ENCODE data around the gene KDM3A. TPM values are rescaled to one million over a fixed set of nuclear protein-coding genes. Genes with fewer than 3 reads are reported as not detected.

The KDM3A gene
- total and polyA plus RNA-seq, 2 of the 8 experiments (the other 6 are each of a cell fraction or from before 2014, with no cell fraction given): 15.8 to 29.2 TPM

DNA sequence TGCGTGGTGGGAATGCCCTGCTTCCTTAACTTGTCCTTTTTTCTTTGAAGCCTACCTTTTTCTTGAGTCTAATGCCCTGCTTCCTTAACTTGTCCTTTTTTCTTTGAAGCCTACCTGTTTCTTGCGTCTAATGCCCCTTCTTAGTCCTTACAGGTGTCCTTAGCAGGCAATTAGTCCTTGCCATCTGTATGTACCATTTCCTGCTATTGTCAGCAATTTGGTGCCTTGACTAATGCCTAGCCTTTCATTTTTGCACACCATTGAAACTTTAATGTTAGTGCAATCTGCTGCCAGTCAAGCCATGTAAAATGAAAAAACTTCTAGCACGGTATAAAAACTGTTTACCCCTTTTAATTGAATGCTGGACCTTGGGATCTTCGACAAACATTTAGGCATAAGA, 4.3 kb downstream of the KDM3A start:
- H4K8ac ChIP-seq (ENCODE audit: extremely low read depth, insufficient read depth, low read length): no peak overlapping the region
- H3K4me1 ChIP-seq (replicated peaks in 1 of 4; ENCODE audit: control insufficient read depth in 3 of 4, insufficient read depth in 4 of 4, low read length in 3 of 4): peaks cover 0 to 5% (median 0%) of the 10 kb centered on the region in 4 experiments; a peak in 1 of 7 replicates
- no peaks in the 10 kb centered on the region for H3K9me3 ChIP-seq (ENCODE audit: insufficient read depth in 2 of 2, low read depth in 1 of 2, low read length in 1 of 2)
- ChIA-PET POLR2A (ENCODE audit: partially characterized antibody) (no interaction called here), CTCF (ENCODE audit: partially characterized antibody) (no interaction called here)
- H3K4me3 ChIP-seq (ENCODE audit: extremely low read depth in 1 of 4, insufficient read depth in 2 of 4, low read depth in 3 of 4, low read length in 4 of 4): no peak overlapping the region
- H3K9ac ChIP-seq (replicated peaks in 1 of 4; ENCODE audit: extremely low read depth in 1 of 4, low read depth in 3 of 4, low read length in 3 of 4): no peak overlapping the region
- peaks cover 7% of the 10 kb centered on the region; the same call in 1 of the 2 replicates for H3K23me2 ChIP-seq (ENCODE audit: low read depth, low read length)
- H3K79me1 ChIP-seq (ENCODE audit: low read depth, low read length): peaks cover 7% of the 10 kb centered on the region
- H3K14ac ChIP-seq (ENCODE audit: insufficient read length): no peak overlapping the region
- H3K36me3 ChIP-seq (ENCODE audit: control insufficient read depth in 2 of 4, insufficient read depth in 4 of 4, low read length in 3 of 4): peaks cover 0 to 14% (median 4%) of the 10 kb centered on the region in 4 experiments; a peak in 4 of 8 replicates
- no peak overlapping the region for H3K56ac ChIP-seq (replicated peaks; ENCODE audit: insufficient read length, low read depth, low read length)
- no peaks in the 10 kb centered on the region for H3K27me3 ChIP-seq (replicated peaks in 1 of 4; ENCODE audit: control insufficient read depth in 3 of 4, extremely low read depth in 1 of 4, insufficient read depth in 3 of 4, low read length in 3 of 4)
- no peak overlapping the region for H2BK5ac ChIP-seq (ENCODE audit: low read depth, low read length)
- H2AFZ ChIP-seq (ENCODE audit: low read length): no peak overlapping the region
- H4K20me1 ChIP-seq (replicated peaks in 1 of 2; ENCODE audit: control insufficient read depth in 1 of 2, insufficient read depth in 2 of 2, low read length in 2 of 2): peaks cover 5 to 9% of the 10 kb centered on the region in 2 experiments
- no peak overlapping the region for H3K27ac ChIP-seq (ENCODE audit: low read depth, low read length)
- no peak overlapping the region for H4K91ac ChIP-seq (replicated peaks; ENCODE audit: insufficient read length, low read length)
- no peak overlapping the region for H2BK15ac ChIP-seq (ENCODE audit: low read length)
- WGBS, 2 experiments (ENCODE audit: extremely low coverage in 1 of 2, insufficient coverage in 1 of 2, insufficient read length in 1 of 2, insufficient replicate concordance in 2 of 2, low coverage in 1 of 2, low lambda C conversion rate in 2 of 2, missing lambda C conversion rate in 1 of 2): 87% methylated on average over 4 of the region's 4 CpGs; no CpG with 5 or more reads in 1 of the 2 experiments
- H3K4ac ChIP-seq (replicated peaks; ENCODE audit: insufficient read length, low read depth, low read length): no peak overlapping the region
- H3K4me2 ChIP-seq (ENCODE audit: insufficient read depth in 1 of 2, low read depth in 2 of 2, low read length in 2 of 2): no peak overlapping the region
- H2AK5ac ChIP-seq (ENCODE audit: low read depth, low read length): no peak overlapping the region
- TF ChIP-seq NANOG (IDR thresholded peaks at IDR 0.05; ENCODE audit: insufficient read depth, low read depth, low read length, poor library complexity, severe bottlenecking): no peak
- TF ChIP-seq CTBP2 (IDR thresholded peaks at IDR 0.05; ENCODE audit: borderline replicate concordance, insufficient read depth, insufficient read length, low read length): no peak
- TF ChIP-seq MAFK (IDR thresholded peaks at IDR 0.05; ENCODE audit: low read depth, low read length): no peak
- TF ChIP-seq RNF2 (IDR thresholded peaks at IDR 0.05; ENCODE audit: borderline replicate concordance, low read depth, low read length, missing control alignments, poor library complexity, severe bottlenecking): no peak
- TF ChIP-seq GTF2F1 (IDR thresholded peaks at IDR 0.05; ENCODE audit: borderline replicate concordance, low read depth, low read length): no peak
- TF ChIP-seq BRCA1 (IDR thresholded peaks at IDR 0.05; ENCODE audit: low read depth, low read length): no peak
- no peak for TF ChIP-seq YY1 (IDR thresholded peaks at IDR 0.05; ENCODE audit: low read depth, low read length)
- TF ChIP-seq KDM4A (IDR thresholded peaks at IDR 0.05; ENCODE audit: low read depth, low read length, severe bottlenecking): no peak
- no peak overlapping the region for H3K23ac ChIP-seq (ENCODE audit: insufficient read length)
- no peak overlapping the region for H2BK12ac ChIP-seq (ENCODE audit: low read depth, low read length)
- no peak overlapping the region for H4K5ac ChIP-seq (ENCODE audit: insufficient read length, low read depth, low read length)
- no peak overlapping the region for H2BK120ac ChIP-seq (replicated peaks; ENCODE audit: low read depth, low read length)
- FAIRE-seq (no peak), DNase-seq (ENCODE audit: low read depth in 1 of 2, low spot score in 2 of 2) (no peak)
- peaks cover 3 to 69% of the 10 kb centered on the region in 2 experiments; a peak in 3 of 4 replicates for H3K79me2 ChIP-seq (ENCODE audit: control insufficient read depth in 1 of 2, insufficient read depth in 2 of 2, low read length in 2 of 2)
- H3K18ac ChIP-seq (ENCODE audit: extremely low read depth, low read length): no peak overlapping the region
- H2BK20ac ChIP-seq (ENCODE audit: low read length): no peak overlapping the region
